SK-N-SH treated with all-trans-retinoic acid at 6 μM for 48 hours (cell line): Measurements from ENCODE around the gene COLGALT1.

Source experiments
- ATAC-seq: fragments of 200-7000 bp; cut with Tn5 transposase; 3 replicates; pipeline ENCODE4 v1.9.1; 2020; ENCODE audit warnings: mild to moderate bottlenecking, moderate library complexity
- ARNTL ChIP-seq: fragments of 450-650 bp; formaldehyde crosslinking; IDR thresholded peaks from 2 replicates; pipeline ENCODE4 v1.5.0; 2020; ENCODE audit warnings: low read depth, mild to moderate bottlenecking, moderate library complexity, borderline replicate concordance
- BACH2 ChIP-seq: fragments of 250-450 bp; sonication (Bioruptor Pico); IDR thresholded peaks from 2 replicates; pipeline ENCODE4 v1.9.0; 2021; ENCODE audit warnings: mild to moderate bottlenecking, borderline replicate concordance
- CREB5 ChIP-seq: fragments of 250-450 bp; sonication (Bioruptor Pico); IDR thresholded peaks from 2 replicates; pipeline ENCODE4 v1.5.1; 2020; ENCODE audit warnings: low read depth, mild to moderate bottlenecking, moderate library complexity
- CSDC2 ChIP-seq: fragments of 250-450 bp; sonication (Bioruptor Pico); IDR thresholded peaks from 2 replicates; pipeline ENCODE4 v1.5.0; 2020; ENCODE audit warnings: mild to moderate bottlenecking, moderate library complexity
- ESRRG ChIP-seq: fragments of 250-450 bp; sonication (Bioruptor Pico); IDR thresholded peaks from 2 replicates; pipeline ENCODE4 v1.6.1; 2021; ENCODE audit warnings: mild to moderate bottlenecking
- GLIS3 ChIP-seq: fragments of 250-450 bp; sonication (Bioruptor Pico); IDR thresholded peaks from 2 replicates; pipeline ENCODE4 v1.5.0; 2020; ENCODE audit warnings: mild to moderate bottlenecking, moderate library complexity
- ISL1 ChIP-seq: fragments of 250-450 bp; sonication (Bioruptor Pico); IDR thresholded peaks from 2 replicates; pipeline ENCODE4 v2.1.2; 2022; ENCODE audit warnings: mild to moderate bottlenecking, moderate library complexity
- OSR1 ChIP-seq: fragments of 250-450 bp; sonication (Bioruptor Pico); IDR thresholded peaks from 2 replicates; pipeline ENCODE4 v1.8.0; 2022; ENCODE audit warnings: moderate library complexity, mild to moderate bottlenecking, inconsistent platforms
- PATZ1 ChIP-seq: fragments of 250-450 bp; sonication (Bioruptor Pico); IDR thresholded peaks from 2 replicates; pipeline ENCODE4 v1.8.0; 2020; ENCODE audit warnings: mild to moderate bottlenecking, moderate library complexity, borderline replicate concordance
- POU6F1 ChIP-seq: fragments of 250-450 bp; sonication (Bioruptor Pico); IDR thresholded peaks from 2 replicates; pipeline ENCODE4 v1.8.0; 2021; ENCODE audit warnings: low read depth, mild to moderate bottlenecking, moderate library complexity, borderline replicate concordance
- RARB ChIP-seq: fragments of 250-450 bp; sonication (Bioruptor Pico); IDR thresholded peaks from 2 replicates; pipeline ENCODE4 v1.8.0; 2021; ENCODE audit warnings: mild to moderate bottlenecking, moderate library complexity
- SNAI2 ChIP-seq: fragments of 250-450 bp; sonication (Bioruptor Pico); IDR thresholded peaks from 2 replicates; pipeline ENCODE4 v1.5.0; 2020; ENCODE audit warnings: mild to moderate bottlenecking, moderate library complexity
- TCF4 ChIP-seq: fragments of 250-450 bp; sonication (Bioruptor Pico); IDR thresholded peaks from 2 replicates; pipeline ENCODE4 v1.8.0; 2021; ENCODE audit warnings: mild to moderate bottlenecking, moderate library complexity, borderline replicate concordance
- ZC3H10 ChIP-seq: fragments of 250-450 bp; sonication (Bioruptor Pico); IDR thresholded peaks from 2 replicates; pipeline ENCODE4 v1.5.1; 2021; ENCODE audit warnings: mild to moderate bottlenecking, moderate library complexity
- ZFP3 ChIP-seq: fragments of 250-450 bp; sonication (Bioruptor Pico); IDR thresholded peaks from 2 replicates; pipeline ENCODE4 v1.5.0; 2020; ENCODE audit warnings: mild to moderate bottlenecking, moderate library complexity
- ZFP30 ChIP-seq: fragments of 450-650 bp; formaldehyde crosslinking; IDR thresholded peaks from 2 replicates; pipeline ENCODE4 v1.5.0; 2022; ENCODE audit warnings: mild to moderate bottlenecking, moderate library complexity
- ZNF8 ChIP-seq: fragments of 450-650 bp; formaldehyde crosslinking; IDR thresholded peaks from 2 replicates; pipeline ENCODE4 v1.5.0; 2020; ENCODE audit warnings: mild to moderate bottlenecking, moderate library complexity

The COLGALT1 gene

GRCh38 chr19:17601683-17602082, 46.2 kb downstream of the COLGALT1 start (continued):
- no peak for TF ChIP-seq PATZ1 (CRISPR knock-in tag)
- TF ChIP-seq ISL1 (CRISPR knock-in tag) = no peak
- TF ChIP-seq ZFP3 (CRISPR knock-in tag) = no peak
- TF ChIP-seq OSR1 (CRISPR knock-in tag) = no peak

- no peak for ATAC-seq
- no peak for TF ChIP-seq POU6F1
- TF ChIP-seq, all 23 proteins: peak for 0
Measured at GRCh38 chr19:17602217-17602616, 46.8 kb downstream of the COLGALT1 start.

GRCh38 chr19:17602872-17603510, 47.5 kb downstream of the COLGALT1 start:
- TF ChIP-seq BACH2 (CRISPR knock-in tag) = no peak
- TF ChIP-seq POU6F1 = no peak
- TF ChIP-seq ISL1 (CRISPR knock-in tag) = no peak
- no peak for TF ChIP-seq CSDC2
- TF ChIP-seq ARNTL (CRISPR knock-in tag) = no peak
- peak; percentile 98 for TF ChIP-seq ZFP3 (CRISPR knock-in tag)
- TF ChIP-seq ZFP30 (CRISPR knock-in tag) = no peak
- no peak for TF ChIP-seq ZNF8 (CRISPR knock-in tag)
- TF ChIP-seq, all 23 proteins: peak for 1
- ATAC-seq = no peak

- ATAC-seq = no peak
- TF ChIP-seq CSDC2 = no peak
- no peak for TF ChIP-seq SNAI2 (CRISPR knock-in tag)
- TF ChIP-seq TCF4 = no peak
- TF ChIP-seq BACH2 (CRISPR knock-in tag) = no peak
- TF ChIP-seq POU6F1 = no peak
- TF ChIP-seq GLIS3 (CRISPR knock-in tag) = no peak
- no peak for TF ChIP-seq ZFP30 (CRISPR knock-in tag)
- no peak for TF ChIP-seq ZC3H10 (CRISPR knock-in tag)
- no peak for TF ChIP-seq PATZ1 (CRISPR knock-in tag)
Measured at GRCh38 chr19:17604372-17605025, 49.0 kb downstream of the COLGALT1 start.

- TF ChIP-seq GLIS3 (CRISPR knock-in tag) (no peak), ISL1 (CRISPR knock-in tag) (no peak), RARB (no peak), CREB5 (no peak), CSDC2 (no peak), OSR1 (CRISPR knock-in tag) (no peak), SNAI2 (CRISPR knock-in tag) (no peak), ESRRG (CRISPR knock-in tag) (no peak), ZC3H10 (CRISPR knock-in tag) (no peak)
- no peak for ATAC-seq
Measured at GRCh38 chr19:17605117-17605516, 49.7 kb downstream of the COLGALT1 start.
